ENCODE measurements around the gene LYSMD2.

Gene LYSMD2

GRCh38 chr15:51718746-51719145 is 18.7 kb downstream of the LYSMD2 start:
- DNase-seq, result no peak

- DNase-seq, result no peak
Measured at GRCh38 chr15:51718219-51718618, 19.2 kb downstream of the LYSMD2 start.

GRCh38 chr15:51714911-51715310 is 22.5 kb downstream of the LYSMD2 start:
- DNase-seq, result no peak

- DNase-seq, result no peak
Measured at GRCh38 chr15:51714162-51714561, 23.3 kb downstream of the LYSMD2 start.

- no peak for DNase-seq
Measured at GRCh38 chr15:51709031-51709430, 28.4 kb downstream of the LYSMD2 start.

- no peak for DNase-seq
Measured at GRCh38 chr15:51708013-51708412, 29.4 kb downstream of the LYSMD2 start.

GRCh38 chr15:51706926-51707608 is 30.4 kb downstream of the LYSMD2 start:
- no peak for DNase-seq

- peak; percentile 11 for DNase-seq
Measured at GRCh38 chr15:51706291-51706690, 31.2 kb downstream of the LYSMD2 start.

- DNase-seq, result peak; percentile 72
Measured at GRCh38 chr15:51702710-51703109, 34.7 kb downstream of the LYSMD2 start.

GRCh38 chr15:51699373-51699772 is 38.1 kb downstream of the LYSMD2 start:
- no peak for DNase-seq

GRCh38 chr15:51697163-51697562 is 40.3 kb downstream of the LYSMD2 start:
- peak; percentile 89 for DNase-seq

GRCh38 chr15:51696566-51696965 is 40.9 kb downstream of the LYSMD2 start:
- peak; percentile 70 for DNase-seq

GRCh38 chr15:51692154-51692553 is 45.3 kb downstream of the LYSMD2 start:
- peak; percentile 63 for DNase-seq

- DNase-seq, result no peak
Measured at GRCh38 chr15:51688863-51689262, 48.6 kb downstream of the LYSMD2 start.

- DNase-seq, result no peak
Measured at GRCh38 chr15:51687565-51687964, 49.9 kb downstream of the LYSMD2 start.

- no peak for DNase-seq
Measured at GRCh38 chr15:51681303-51681963, 56.0 kb downstream of the LYSMD2 start, which contains the start of gene SCG3. TSS of gene SCG3 (plus strand) at chr15:51681503. CDS start at chr15:51681756, 253 bp downstream.

- DNase-seq, result no peak
Measured at GRCh38 chr15:51680321-51680720, 57.1 kb downstream of the LYSMD2 start.

GRCh38 chr15:51678096-51678495 is 59.4 kb downstream of the LYSMD2 start:
- DNase-seq, result no peak

GRCh38 chr15:51677452-51677851 is 60.0 kb downstream of the LYSMD2 start:
- DNase-seq, result no peak

- no peak for DNase-seq
Measured at GRCh38 chr15:51677021-51677420, 60.4 kb downstream of the LYSMD2 start.

- DNase-seq, result no peak
Measured at GRCh38 chr15:51675234-51675633, 62.2 kb downstream of the LYSMD2 start.
